GM12801 (cell line): ENCODE results near the gene TNFRSF12A.

Source experiments
- CTCF ChIP-seq: IDR thresholded peaks from one replicate; pipeline ENCODE4 v1.5.1; 2011; ENCODE audit warnings: control low read depth; ENCODE audit not compliant: insufficient read length; ENCODE audit errors: extremely low read depth

The TNFRSF12A gene

GRCh38 chr16:3038256-3038655, 18.1 kb downstream of the TNFRSF12A start:
- TF ChIP-seq CTCF: no peak

GRCh38 chr16:3038896-3039295, 18.7 kb downstream of the TNFRSF12A start:
- TF ChIP-seq CTCF: no peak

- no peak for TF ChIP-seq CTCF
These were observed 22.2 kb downstream of the TNFRSF12A start for GRCh38 chr16:3042376-3042775.

- no peak for TF ChIP-seq CTCF
These were observed 24.5 kb downstream of the TNFRSF12A start for GRCh38 chr16:3044708-3045107.

- TF ChIP-seq CTCF: no peak
These were observed 25.8 kb downstream of the TNFRSF12A start, which contains the start of gene MMP25 for GRCh38 chr16:3045758-3046640. Gene MMP25, plus strand, starts transcription at chr16:3046561. Its CDS starts 357 bp downstream, at chr16:3046918.

GRCh38 chr16:3046641-3047386, 26.6 kb downstream of the TNFRSF12A start:
- no peak for TF ChIP-seq CTCF

- TF ChIP-seq CTCF: no peak
These were observed 27.2 kb downstream of the TNFRSF12A start for GRCh38 chr16:3047387-3047720.
